NCI-H526 treated with DMSO at 0.1 percent for 48 hours (cell line): Measurements from ENCODE around the gene EGR1.

Source experiments
- DNase-seq: peaks from one replicate; lab custom pipeline; 2025; lab: John Stamatoyannopoulos, UW

EGR1 gene

DNA sequence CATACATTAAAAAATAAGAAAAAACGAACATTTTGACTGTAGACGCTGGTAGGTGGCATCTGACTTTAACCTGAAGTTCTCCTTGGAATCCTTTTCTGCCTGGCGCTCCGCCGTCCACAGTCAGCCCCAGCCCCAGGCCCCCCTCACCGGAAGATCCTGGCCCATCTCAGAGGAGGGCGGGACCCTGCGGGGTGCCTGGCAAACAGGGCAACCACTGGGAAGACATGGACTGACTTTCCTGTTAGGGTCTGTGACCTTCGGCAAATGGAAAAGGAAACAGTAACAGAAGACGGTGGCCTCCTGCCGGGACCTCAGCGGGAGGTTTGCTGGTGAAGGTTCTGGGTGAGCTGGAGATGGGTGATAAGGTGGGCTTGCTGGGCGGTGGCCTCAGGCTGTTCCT lies 11.7 kb upstream of the EGR1 start:
- no peak for DNase-seq

DNA sequence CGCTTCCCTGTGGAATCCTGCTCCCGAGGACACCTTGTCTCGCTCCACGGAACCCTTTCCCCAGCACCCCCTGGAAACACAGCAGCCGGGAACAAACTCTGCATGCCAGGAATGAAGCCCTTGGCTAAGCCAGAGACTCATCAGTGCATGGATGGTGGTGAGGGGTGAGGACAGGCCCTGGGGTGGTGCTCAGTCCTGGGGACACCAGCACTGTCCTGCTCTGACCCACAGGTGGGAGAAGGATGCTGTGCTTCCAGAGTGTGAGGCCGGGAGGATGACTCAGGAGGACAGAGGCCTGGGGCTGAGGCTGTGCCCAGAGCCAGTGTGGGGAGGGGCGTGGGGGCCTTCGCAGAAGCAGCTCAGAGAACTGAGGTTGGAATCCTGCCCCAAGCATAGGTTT lies 11.2 kb upstream of the EGR1 start:
- no peak for DNase-seq

DNA sequence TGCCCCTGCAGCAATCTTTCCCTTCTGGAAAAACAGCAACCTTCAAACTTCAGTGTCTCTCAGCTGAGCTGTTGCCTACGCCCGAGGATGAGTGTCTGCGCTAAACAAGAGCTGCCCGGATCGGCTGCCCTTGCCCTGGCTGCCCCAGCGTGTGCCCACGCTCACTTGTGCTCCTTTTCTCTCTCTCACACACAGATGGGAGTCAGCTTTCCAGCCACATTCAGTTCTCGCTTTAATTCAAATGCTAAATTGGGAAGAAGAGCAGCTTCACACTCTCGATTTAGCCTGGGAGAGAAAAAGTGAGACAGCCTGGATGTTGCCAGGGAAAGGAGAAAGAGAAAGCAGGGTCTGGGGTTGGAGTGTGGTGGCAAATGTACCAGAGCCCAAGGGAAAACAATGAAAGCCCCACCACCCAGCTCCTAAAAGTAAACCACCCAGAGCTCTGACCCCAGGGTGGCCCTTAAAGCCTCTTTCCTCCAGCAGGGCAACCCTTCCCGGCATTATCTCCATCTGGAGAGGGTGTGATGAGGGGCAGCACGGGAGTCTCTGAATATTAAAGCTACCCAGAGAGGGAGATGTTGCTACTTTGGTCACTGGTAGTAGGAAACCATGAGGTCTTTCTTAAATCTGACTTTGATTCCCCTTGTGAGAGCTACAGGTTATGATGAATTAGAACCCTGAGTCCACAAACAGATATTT lies 9.9 kb upstream of the EGR1 start:
- DNase-seq, result no peak

DNA sequence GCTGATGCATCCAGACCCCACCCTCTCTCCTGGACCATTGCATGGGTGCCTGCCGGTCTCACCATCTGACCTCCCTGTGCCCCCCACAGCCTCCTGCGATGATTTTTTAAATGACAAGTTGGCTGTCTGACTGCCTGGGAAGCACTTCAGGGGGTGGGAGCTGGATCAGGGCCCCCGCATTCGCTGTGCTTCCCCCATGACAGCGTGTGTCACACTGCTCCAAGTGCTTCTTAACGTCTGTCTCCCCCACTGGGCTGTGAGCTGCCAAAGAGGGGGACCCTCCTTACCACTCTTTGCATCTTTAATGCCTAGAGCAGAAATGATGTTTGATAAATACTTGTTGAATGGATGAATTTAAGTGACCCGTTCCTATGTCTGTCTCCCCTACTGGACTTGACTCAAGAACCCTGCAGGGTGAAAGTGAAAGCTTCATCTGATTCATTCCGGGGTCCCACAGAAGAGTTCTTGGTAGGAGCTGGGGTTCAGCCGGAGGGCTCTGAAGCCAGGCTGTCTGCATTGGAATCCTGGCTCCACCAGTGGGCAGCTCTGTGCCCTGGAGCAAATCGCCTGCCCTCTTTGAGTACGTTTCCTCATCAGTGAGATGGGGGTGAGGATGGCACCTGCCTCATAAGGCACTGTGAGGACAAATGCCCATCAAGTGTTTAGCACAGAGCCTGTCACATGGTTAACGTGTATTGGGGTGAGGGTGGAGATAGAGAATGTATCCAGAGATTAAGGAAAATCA lies 7.6 kb upstream of the EGR1 start:
- DNase-seq, result no peak

DNA sequence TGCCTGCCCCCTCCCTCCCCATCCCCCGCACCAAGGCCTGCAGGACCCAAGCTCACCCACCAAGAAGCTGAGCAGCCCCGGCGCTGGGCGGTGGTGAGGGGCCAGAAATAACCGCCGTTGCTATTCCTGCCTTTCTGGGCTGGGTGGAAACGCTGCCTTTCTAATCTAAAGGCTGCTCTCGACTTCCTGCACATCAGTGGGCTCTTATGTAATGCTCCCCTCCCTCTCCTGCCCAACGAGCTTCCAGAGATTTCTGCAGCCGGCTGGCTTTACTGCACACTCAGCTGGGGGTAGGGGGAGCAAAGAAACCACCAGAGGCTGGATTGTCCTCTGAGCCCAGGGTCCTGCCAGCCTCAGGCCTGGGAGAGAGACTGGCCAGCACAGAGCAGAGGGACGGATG lies 6.9 kb upstream of the EGR1 start:
- no peak for DNase-seq

DNA sequence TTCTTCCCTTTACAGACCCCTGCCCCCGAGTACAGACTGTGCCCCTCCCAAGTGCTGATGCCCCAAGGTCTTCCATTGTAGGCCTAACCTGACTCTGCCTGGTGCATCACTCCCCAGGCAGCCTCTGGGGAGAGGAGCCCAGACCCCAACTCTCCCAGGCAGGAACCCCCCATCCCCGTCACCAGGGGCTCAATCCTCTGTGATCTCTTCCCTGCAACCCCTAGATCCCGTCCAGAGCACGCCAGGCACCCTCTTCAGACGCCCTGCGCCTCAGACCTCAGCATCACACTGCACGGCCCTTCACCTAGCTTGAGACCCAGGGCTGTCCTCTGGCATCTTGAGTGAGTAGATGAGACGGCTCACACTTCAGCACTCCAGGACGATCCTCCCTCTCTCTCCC lies 6.4 kb upstream of the EGR1 start:
- DNase-seq, result no peak

DNA sequence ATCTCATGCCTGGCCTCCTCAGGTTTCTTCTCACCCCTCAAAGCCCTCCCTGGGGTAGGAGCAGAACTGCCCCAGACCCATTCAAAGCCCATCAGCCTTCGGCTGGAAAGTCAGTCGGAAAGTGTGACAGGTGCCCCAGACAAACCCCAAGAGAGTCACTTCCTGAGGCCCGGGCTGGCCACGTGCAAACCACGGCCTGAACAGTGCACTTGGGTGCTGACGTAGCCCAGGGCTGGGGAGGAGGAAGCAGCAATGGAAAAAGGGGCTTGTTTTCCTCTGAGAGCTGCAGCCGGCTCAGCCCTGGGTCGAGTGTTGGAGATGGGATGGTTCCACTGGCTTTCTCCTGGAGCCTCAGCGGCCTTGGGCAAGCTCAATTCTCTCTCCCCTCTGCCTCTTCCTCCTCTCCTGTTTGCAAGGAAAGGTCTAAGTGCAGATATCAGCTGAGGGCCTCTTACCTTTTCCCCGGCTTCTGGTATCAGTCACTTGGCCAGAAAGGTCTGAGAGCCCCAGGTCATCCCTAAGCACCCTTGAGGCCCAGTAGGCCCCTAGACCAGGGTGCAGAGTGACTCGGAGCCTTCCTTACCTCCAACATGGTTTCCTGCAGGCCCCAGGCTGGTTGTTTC lies 5.9 kb upstream of the EGR1 start:
- no peak for DNase-seq

DNA sequence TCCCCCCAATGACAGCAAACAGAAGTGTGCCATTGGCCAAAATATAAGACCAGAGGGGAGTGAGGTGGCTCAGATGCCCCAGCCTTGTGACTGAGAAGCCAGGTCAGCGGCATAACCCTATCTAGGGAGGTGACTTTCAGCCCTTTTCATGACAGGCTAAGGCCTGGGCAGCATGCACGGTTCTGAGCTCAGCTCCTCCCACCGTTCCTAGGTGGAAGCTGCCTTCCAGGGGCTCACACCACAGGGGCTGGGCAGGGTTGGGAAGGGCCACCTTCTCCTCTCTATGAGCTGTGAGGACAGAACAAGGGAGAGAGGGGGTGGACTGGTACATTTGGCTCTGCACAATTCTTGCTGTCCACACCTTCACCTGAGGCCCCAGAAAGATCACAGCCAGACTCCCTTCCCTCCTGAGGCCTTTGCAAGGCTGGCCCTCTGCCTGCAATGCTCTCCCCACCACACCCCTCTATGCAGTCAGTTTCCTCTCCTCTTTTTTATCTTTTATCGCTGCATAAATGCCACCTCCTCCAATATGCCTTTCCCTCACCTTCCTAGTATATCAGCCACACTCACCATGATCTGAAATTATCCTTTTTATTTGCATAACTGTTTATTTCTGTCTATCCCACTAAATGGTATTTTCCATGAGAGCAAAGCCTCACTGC lies 5.1 kb upstream of the EGR1 start:
- no peak for DNase-seq

DNA sequence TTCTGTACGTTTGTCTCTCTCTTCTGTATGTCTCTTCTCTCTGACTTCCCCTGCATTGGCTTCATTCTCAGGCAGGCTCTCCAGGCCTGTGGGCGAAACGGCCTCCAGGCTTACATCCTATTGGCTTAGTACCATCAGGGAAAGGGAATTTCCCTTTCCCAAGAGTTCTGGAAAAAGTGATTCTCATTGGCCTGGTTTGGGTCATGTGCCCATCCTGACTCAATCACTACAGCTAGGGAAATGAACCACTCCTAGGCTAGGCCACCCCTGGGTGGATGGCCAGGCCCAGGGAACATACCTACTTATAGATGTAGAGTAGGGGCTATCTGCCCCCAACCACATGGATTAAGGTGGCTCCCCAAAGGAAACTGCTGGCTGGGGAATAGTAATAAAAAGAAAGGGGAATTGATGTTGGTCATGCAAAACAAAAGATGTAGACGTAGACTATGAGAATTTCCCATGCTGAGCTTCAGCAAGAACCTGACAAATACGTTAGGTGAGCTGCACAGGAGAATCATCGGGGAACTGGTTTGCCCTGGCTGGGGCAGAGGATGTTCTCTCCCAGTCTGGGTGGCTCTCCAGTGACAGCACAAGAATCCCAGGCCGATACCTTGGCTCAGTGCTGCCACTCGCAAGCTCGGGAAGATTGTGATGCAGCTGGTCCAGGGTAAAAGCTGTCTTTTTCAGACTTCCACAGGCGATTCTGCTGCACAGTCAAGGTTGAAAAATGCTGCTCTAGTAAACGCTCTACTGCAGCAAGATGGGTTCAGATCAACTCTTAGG lies 3.7 kb upstream of the EGR1 start:
- no peak for DNase-seq

DNA sequence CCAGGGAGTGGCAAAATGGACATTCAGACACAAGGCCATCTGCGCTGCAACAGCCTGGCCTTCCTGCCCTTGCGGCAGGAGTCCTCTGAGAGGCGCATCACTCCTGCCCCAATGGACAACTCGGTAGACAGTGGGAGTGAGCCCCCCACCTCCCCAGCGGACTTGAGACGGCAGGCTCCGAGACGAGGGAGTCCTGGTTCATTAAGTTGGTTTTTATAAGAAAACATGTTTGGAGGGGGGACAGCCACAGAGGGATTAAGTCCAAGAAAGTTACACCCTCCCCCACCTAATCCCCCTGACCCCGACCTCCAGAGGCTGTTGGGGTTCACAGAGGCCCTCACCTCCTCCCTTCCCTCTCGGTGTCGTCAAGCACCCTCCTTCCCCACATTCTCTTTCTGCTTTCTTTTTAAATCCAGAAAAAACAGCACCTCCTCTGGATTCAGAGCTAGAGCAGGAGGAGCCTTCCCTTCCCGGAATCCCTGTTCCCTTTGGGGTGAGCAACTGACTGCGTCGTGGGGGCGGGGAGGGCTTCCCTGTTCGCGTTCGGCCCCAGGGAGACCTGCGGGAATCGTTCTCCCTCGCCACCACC lies 1.8 kb upstream of the EGR1 start:
- no peak for DNase-seq

DNA sequence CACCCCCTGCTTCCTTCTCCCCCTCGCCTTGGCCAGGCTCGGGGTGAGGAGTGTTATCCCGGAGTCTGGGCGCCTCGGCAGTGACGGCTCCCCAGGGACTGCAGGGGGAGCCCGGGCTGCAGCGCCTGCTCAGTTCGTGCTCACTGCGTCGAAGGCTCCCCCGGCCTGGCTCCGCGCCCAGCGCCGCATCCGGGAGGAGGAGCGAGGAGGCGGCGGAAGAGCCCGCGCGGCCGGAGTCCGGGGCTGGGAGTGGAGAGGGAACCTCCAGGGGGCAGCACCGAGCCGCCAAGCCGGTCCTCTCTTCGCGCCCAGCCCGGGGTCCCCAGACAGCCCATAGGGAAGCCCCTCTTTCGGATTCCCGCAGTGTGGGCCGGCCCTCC lies 1.3 kb upstream of the EGR1 start:
- DNase-seq, result peak; percentile 81

DNA sequence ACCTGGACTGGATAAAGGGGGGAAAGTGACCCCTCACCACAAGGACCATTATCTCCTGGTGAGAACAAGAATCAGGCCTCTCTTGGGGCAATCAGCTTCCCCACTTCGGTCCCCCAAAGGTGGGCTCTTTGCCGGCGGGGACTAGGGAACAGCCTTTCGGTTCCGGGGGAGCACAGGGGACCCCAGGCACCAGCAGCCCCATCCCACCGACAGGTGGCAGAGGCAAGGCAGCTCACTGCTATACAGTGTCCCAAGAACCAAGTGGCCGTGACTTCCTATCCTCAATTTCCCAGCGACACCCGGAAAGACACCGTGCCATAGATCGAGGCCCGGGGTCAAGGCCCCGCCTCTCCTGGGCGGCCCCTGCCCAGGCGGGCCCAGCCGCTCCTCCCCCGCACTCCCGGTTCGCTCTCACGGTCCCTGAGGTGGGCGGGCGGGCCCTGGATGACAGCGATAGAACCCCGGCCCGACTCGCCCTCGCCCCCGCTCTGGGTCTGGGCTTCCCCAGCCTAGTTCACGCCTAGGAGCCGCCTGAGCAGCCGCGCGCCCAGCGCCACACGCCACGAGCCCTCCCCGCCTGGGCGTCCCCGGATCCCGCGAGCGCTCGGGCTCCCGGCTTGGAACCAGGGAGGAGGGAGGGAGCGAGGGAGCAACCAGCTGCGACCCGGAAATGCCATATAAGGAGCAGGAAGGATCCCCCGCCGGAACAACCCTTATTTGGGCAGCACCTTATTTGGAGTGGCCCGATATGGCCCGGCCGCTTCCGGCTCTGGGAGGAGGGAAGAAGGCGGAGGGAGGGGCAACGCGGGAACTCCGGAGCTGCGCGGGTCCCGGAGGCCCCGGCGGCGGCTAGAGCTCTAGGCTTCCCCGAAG lies 655 bp upstream of the EGR1 start:
- peak; percentile 95 for DNase-seq

DNA sequence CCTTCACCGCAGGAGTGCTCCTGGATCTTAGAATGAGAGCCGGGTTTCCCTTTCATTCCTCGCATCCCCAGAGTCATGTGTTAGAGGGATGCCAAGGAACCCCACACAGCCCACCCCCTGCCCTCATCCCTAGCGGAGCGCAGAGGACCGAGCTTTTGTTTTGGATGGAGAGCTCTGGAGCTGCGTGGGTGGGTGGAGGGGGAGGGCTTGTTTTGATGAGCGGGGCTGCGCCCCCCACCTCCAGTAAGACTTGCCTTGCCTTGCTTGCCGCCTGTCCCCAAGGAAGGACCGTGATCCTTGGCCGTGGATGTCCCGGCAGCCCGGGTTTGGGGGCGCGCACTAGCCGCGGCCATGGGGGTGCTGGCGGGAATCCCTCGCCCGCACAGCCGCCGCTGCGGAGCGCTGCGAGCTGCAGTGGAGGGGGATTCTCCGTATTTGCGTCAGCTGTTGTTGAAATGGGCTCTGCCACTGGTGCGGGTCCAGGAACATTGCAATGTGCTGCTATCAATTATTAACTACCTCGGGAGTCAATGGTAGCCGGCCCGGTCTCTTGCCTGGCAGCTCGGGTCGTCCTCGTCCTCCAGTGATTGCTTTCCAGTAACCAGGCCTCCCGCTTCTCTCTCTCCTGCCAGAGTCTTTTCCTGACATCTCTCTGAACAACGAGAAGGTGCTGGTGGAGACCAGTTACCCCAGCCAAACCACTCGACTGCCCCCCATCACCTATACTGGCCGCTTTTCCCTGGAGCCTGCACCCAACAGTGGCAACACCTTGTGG lies 1.0 kb downstream of the EGR1 start:
- peak; percentile 18 for DNase-seq

DNA sequence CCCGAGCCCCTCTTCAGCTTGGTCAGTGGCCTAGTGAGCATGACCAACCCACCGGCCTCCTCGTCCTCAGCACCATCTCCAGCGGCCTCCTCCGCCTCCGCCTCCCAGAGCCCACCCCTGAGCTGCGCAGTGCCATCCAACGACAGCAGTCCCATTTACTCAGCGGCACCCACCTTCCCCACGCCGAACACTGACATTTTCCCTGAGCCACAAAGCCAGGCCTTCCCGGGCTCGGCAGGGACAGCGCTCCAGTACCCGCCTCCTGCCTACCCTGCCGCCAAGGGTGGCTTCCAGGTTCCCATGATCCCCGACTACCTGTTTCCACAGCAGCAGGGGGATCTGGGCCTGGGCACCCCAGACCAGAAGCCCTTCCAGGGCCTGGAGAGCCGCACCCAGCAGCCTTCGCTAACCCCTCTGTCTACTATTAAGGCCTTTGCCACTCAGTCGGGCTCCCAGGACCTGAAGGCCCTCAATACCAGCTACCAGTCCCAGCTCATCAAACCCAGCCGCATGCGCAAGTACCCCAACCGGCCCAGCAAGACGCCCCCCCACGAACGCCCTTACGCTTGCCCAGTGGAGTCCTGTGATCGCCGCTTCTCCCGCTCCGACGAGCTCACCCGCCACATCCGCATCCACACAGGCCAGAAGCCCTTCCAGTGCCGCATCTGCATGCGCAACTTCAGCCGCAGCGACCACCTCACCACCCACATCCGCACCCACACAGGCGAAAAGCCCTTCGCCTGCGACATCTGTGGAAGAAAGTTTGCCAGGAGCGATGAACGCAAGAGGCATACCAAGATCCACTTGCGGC lies 1.8 kb downstream of the EGR1 start:
- no peak for DNase-seq

DNA sequence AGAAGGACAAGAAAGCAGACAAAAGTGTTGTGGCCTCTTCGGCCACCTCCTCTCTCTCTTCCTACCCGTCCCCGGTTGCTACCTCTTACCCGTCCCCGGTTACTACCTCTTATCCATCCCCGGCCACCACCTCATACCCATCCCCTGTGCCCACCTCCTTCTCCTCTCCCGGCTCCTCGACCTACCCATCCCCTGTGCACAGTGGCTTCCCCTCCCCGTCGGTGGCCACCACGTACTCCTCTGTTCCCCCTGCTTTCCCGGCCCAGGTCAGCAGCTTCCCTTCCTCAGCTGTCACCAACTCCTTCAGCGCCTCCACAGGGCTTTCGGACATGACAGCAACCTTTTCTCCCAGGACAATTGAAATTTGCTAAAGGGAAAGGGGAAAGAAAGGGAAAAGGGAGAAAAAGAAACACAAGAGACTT lies 2.4 kb downstream of the EGR1 start:
- DNase-seq, result no peak

DNA sequence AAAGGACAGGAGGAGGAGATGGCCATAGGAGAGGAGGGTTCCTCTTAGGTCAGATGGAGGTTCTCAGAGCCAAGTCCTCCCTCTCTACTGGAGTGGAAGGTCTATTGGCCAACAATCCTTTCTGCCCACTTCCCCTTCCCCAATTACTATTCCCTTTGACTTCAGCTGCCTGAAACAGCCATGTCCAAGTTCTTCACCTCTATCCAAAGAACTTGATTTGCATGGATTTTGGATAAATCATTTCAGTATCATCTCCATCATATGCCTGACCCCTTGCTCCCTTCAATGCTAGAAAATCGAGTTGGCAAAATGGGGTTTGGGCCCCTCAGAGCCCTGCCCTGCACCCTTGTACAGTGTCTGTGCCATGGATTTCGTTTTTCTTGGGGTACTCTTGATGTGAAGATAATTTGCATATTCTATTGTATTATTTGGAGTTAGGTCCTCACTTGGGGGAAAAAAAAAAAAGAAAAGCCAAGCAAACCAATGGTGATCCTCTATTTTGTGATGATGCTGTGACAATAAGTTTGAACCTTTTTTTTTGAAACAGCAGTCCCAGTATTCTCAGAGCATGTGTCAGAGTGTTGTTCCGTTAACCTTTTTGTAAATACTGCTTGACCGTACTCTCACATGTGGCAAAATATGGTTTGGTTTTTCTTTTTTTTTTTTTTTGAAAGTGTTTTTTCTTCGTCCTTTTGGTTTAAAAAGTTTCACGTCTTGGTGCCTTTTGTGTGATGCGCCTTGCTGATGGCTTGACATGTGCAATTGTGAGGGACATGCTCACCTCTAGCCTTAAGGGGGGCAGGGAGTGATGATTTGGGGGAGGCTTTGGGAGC lies 3.1 kb downstream of the EGR1 start:
- DNase-seq, result no peak

DNA sequence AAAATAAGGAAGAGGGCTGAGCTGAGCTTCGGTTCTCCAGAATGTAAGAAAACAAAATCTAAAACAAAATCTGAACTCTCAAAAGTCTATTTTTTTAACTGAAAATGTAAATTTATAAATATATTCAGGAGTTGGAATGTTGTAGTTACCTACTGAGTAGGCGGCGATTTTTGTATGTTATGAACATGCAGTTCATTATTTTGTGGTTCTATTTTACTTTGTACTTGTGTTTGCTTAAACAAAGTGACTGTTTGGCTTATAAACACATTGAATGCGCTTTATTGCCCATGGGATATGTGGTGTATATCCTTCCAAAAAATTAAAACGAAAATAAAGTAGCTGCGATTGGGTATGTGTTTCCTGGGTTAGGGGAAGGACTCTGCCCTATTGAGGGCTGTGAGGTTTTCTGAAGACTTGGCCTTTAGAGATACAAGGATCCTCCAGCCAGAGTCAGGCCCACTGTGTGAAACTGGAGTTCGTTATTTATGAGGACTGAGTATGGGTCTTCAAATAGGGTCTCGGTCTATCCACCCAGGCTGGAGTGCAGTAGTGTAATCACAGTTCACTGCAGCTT lies 3.8 kb downstream of the EGR1 start:
- DNase-seq, result no peak
